NCI-H2107 treated with DMSO at 0.1 percent for 48 hours (cell line): ENCODE results near the gene SPAG6.
"Not testable (repeated sequence)": the region's sequence is repeated elsewhere in the genome, so short reads cannot be mapped to it uniquely, and the experiment has no call there.

Experiments used
- DNase-seq: peaks from one replicate; lab custom pipeline; 2025; ENCODE audit not compliant: unreplicated experiment; lab: John Stamatoyannopoulos, UW

Gene SPAG6

DNA sequence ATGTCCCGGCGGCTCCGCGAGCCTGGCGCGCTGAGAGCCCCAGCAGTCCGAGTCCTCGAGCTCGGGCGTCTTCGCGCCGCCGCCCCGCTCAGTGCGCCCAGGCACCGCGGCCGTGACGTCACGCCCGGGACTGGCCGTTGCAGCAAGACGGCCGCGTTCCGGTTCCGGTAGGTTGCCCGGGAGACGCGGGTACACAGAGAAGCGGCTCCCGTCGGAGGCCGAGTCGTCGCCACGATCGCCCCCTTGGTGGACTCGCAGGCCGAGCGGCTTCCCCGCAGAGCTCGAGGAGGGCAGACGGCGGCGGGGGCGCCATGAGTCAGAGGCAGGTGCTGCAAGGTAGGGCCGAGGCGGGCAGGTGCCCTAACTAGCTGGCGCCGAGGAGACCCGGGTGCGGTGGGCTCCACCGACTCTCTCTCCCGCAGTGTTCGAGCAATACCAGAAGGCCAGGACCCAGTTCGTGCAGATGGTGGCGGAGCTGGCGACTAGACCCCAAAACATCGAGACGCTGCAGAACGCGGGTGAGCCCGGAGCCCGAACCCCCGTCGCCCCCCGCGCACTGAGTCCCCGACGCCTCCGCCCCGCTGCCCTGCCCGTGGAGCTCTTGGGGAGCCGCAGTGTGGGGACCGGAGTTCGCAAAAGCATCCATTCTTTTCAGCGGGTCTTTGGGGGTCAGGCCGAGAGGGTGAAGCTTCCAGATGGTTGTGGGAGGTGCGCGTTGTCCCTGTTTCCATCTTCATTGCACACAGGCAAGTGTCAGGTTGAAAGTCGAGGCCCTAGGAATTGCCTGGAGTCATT is at the start of gene SPAG6:
SPAG6 (plus strand) TSS at position 196 of the 795 bp plus-strand sequence; CDS start at position 312, 116 bp downstream.
- no peak for DNase-seq

- no peak for DNase-seq
These were observed 44.1 kb upstream of the SPAG6 start for GRCh38 chr10:22301193-22301592.

- DNase-seq = no peak
These were observed 41.8 kb upstream of the SPAG6 start for GRCh38 chr10:22303461-22303860.

- no peak for DNase-seq
These were observed 39.6 kb upstream of the SPAG6 start for GRCh38 chr10:22305721-22306120.

DNA sequence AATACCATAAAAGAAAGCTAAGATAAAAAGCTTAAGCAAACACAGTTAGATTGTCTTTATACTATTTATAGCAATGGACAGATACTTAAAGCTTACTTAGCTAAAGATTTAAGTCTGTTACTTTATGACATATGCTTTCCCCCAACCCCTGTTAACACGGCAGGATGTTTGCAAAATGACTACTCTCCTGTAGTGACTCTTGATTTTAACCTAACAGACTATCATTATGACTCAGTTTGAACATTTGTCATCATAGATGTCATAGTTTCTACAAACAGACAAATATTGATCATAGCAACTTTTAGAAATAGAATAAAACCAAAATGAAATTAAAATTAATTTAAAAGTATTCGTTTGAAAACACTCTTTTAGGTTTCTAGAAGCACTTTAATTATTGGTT is 36.9 kb upstream of the SPAG6 start:
- DNase-seq = no peak

- DNase-seq = no peak
These were observed 35.9 kb upstream of the SPAG6 start for GRCh38 chr10:22309180-22310000.

GRCh38 chr10:22310012-22310411 is 35.3 kb upstream of the SPAG6 start:
- not testable (repeated sequence) for DNase-seq

DNA sequence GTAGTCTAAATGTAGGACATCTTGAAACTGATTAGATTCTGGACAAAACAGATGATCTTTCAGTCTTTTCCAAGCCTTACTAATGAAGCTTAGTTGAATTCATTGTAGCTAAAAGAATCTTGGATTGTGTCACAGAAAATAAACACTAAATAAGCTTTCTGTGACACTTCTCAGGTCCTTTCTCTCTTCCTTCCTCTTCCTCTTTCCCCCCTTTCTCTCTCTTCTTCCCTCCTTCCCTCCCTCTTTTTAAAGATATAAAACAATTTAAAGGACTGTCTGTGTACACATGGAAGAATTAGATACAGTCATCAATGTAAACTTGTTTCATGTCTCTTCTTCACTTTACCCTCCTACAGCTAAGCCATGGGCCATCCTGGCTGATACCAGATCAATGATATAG is 34.4 kb upstream of the SPAG6 start:
- no peak for DNase-seq

- DNase-seq = no peak
These were observed 30.4 kb upstream of the SPAG6 start for GRCh38 chr10:22314852-22315251.

DNA sequence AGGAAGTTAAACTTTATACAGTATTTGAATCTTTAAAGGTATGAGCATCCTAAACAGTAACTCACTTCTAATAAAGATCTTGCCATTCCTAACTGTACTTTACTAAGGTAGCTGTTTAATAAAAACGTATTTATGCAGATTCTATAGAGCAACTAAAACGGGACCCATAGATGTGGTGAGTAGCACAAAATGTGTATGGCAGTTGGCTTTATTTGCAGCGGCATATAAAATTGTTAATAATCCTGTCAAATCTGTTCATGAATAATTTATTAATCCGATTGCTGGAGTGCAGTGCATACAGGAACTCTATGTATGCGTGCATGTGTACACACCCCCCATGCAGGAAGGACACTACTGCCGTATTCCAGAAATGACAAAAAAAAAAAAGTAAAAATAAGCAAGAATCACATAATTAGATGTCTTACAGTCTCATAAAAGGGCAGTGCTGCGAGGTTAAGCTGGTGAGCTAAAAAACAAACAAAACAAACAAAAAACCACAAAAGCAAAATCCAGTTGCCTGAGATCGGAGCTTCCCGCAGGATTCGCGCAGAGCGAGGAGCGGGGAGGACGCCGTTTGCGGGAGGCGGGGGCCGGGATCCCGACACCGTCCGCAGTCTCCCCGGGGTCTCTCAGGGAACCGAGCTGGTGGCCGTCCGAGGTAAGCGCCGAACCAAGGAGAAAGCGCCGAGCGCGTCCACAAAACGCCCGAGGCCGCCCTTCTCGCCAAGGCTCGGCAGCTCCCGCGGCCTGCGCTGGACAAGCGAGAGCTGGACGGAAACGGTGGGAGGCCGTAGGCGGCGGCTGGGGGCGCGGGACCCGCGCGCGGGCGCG is 29.6 kb upstream of the SPAG6 start:
- DNase-seq = no peak

GRCh38 chr10:22316286-22317075 is 28.8 kb upstream of the SPAG6 start, which contains the start of gene COMMD3:
TSS of gene COMMD3 (plus strand) at chr10:22316388. CDS start at chr10:22316418, 30 bp downstream.
- no peak for DNase-seq

DNA sequence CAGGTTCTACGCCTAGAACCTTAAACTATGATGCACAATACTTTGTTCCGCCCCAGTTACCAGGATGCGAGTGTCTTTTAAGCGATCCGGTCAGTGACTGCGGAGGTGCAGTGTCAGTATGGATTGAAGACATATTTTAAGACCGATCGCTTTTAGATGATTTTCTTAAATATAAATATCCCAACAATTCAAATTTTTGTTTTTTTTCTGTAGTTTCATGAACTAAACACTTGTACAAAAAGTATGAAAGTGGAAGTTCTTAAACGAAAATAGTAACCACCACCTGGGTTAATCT is 28.3 kb upstream of the SPAG6 start:
- no peak for DNase-seq

- no peak for DNase-seq
These were observed 27.3 kb upstream of the SPAG6 start for GRCh38 chr10:22317771-22318565.

DNA sequence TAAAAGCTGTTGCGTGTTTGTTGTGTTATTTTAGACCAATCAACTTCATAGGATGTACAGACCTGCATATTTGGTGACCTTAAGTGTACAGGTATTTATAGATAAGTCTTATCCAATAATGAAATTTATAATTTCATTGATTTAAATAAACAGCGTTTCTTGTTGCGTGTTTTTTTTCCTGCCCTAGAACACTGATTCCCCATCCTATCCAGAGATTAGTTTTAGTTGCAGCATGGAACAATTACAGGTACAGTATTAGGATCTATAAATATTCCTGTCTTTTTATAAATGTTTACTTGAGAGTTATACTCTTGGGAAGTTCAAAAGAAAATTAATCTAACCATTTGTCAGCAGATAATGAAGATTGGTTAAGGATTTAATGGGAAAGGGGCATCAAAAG is 26.5 kb upstream of the SPAG6 start:
- DNase-seq = no peak

- DNase-seq = no peak
These were observed 25.7 kb upstream of the SPAG6 start for GRCh38 chr10:22319547-22319979.

- DNase-seq = no peak
These were observed 25.2 kb upstream of the SPAG6 start for GRCh38 chr10:22319980-22320558.

DNA sequence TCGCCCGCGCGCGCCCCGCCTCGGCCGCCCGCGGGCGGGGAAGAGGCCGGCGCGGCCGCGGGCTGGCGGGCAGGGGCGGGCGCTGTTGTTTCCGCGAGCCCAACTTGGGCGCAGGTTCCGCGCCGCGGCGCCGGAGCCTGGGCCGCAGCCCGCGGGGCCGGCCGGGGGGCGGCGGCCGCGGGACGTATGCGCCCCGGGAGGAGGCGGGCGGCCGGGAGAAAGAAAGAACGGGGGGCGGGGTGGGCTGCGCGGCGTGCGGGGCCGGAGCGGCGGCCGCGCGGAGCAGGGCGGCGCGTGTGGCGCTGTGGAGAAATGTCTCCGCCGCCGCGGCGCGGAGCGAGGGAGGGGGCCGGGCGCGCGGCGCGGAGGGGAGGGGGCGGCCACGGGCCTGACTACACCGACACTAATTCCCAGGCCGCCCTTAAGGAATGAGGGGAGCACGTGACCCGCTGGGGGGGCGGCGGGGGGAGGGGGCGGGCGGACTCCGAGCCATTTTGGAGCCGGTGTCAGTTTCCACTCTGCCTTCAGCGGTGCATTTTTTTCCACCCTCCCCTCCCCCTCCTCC is 24.6 kb upstream of the SPAG6 start, which contains the start of gene BMI1:
BMI1 (plus strand) TSS at position 509 of the 565 bp plus-strand sequence. CDS start 5,351 bp downstream, outside the sequence.
- no peak for DNase-seq

GRCh38 chr10:22321156-22321923 is 24.0 kb upstream of the SPAG6 start:
- DNase-seq = no peak
